K562 (cell line): ENCODE results near the gene C10orf71. TPM values are rescaled to one million over a fixed set of nuclear protein-coding genes. Genes with fewer than 3 reads are reported as not detected.

Experiments used
- ATAC-seq: fragments of 200-7000 bp; cut with Tn5 transposase; 3 replicates; pipeline ENCODE4 v1.9.1; 2020; ENCODE audit warnings: moderate library complexity
- BruUV-seq: library from RNA; stranded (reverse); fragments of 400-500 nt; replicated peaks from 2 replicates; lab custom pipeline; 2021; lab: Mats Ljungman, UMichigan
- CTCF ChIA-PET: fragments of 300-600 bp; formaldehyde crosslinking; extraction: SDS; loops from one replicate; lab custom pipeline; 2021; ENCODE audit warnings: low intra/inter-chr PET ratio; lab: Yijun Ruan, JAX
- POLR2A ChIA-PET: fragments of 300-600, 350-650 bp; sonication (Branson Sonifier 250); formaldehyde crosslinking; extraction: SDS; loops from one replicate; lab custom pipeline; 2021; ENCODE audit warnings: antibody characterized with exemption, inconsistent platforms; lab: Yijun Ruan, JAX
- DNase-seq, 4 experiments: peaks; one replicate each; pipeline versions ENCODE4 v3.0.0 to v3.0.0-alpha.2; 2011 to 2018; ENCODE audit warnings: low spot score in 3 of 4, mixed read lengths in 3 of 4; ENCODE audit errors: extremely low read depth in 1 of 4
- FAIRE-seq: peaks from 2 replicates; lab custom pipeline; 2011; peaks lifted over from hg19 to GRCh38; lab: Jason Lieb, UNC
- H2AFZ ChIP-seq: 2 replicates; pipeline ENCODE4 v1.6.0; 2011; ENCODE audit warnings: low read depth, low read length, control low read depth, inconsistent platforms
- H3K27ac ChIP-seq: fragments of 200-600 bp; 3 replicates; pipeline ENCODE4 v1.8.0; 2011; ENCODE audit warnings: low read depth, mild to moderate bottlenecking, control low read depth, inconsistent platforms, low read length, moderate library complexity, mixed read lengths; ENCODE audit errors: extremely low read depth
- H3K27me3 ChIP-seq, 2 experiments: fragments of 300-600 bp in 1 of 2; 2 replicates in 1 of 2; 3 replicates in 1 of 2; pipeline versions ENCODE4 v1.6.0 to v1.8.0; 2011; ENCODE audit warnings: inconsistent platforms in 2 of 2, low read length in 2 of 2, mild to moderate bottlenecking in 1 of 2, mixed read lengths in 1 of 2, moderate library complexity in 1 of 2; ENCODE audit not compliant: control insufficient read depth in 2 of 2, insufficient read depth in 2 of 2
- H3K36me3 ChIP-seq: fragments of 300-600 bp; 3 replicates; pipeline ENCODE4 v1.8.0; 2011; ENCODE audit warnings: mild to moderate bottlenecking, low read length, inconsistent platforms; ENCODE audit not compliant: control insufficient read depth, insufficient read depth
- H3K4me1 ChIP-seq, 2 experiments: fragments of 200-600 bp in 1 of 2; replicated peaks in 1 of 2; 2 replicates in 1 of 2; 3 replicates in 1 of 2; pipeline versions ENCODE4 v1.5.1 to v1.8.0; 2011; ENCODE audit warnings: inconsistent platforms in 2 of 2, low read length in 2 of 2, mild to moderate bottlenecking in 1 of 2, mixed read lengths in 1 of 2, moderate library complexity in 1 of 2; ENCODE audit not compliant: control insufficient read depth in 2 of 2, insufficient read depth in 2 of 2
- H3K4me2 ChIP-seq: 2 replicates; pipeline ENCODE4 v1.6.1; 2011; ENCODE audit warnings: low read length, control low read depth, inconsistent platforms, mixed read lengths; ENCODE audit not compliant: insufficient read depth
- H3K4me3 ChIP-seq: fragments of 200-600 bp; sonication (generic), shearing (Covaris generic); 2 replicates; pipeline ENCODE4 v1.5.1; 2016; ENCODE audit warnings: control low read depth, inconsistent platforms
- H3K79me2 ChIP-seq: fragments of 200-600 bp; 3 replicates; pipeline ENCODE4 v1.8.0; 2011; ENCODE audit warnings: low read length, inconsistent platforms; ENCODE audit not compliant: control insufficient read depth, insufficient read depth
- H3K9ac ChIP-seq, 2 experiments: 2 replicates each; pipeline versions ENCODE4 v1.6.0 to v1.6.1; 2011; ENCODE audit warnings: low read depth in 2 of 2, low read length in 2 of 2, control low read depth in 1 of 2, inconsistent platforms in 1 of 2, mild to moderate bottlenecking in 1 of 2, mixed read lengths in 1 of 2; ENCODE audit not compliant: insufficient read depth in 1 of 2
- H3K9me1 ChIP-seq: one replicate; pipeline ENCODE4 v1.6.0; 2011; ENCODE audit warnings: inconsistent platforms, mild to moderate bottlenecking, low read length, moderate library complexity; ENCODE audit not compliant: control insufficient read depth, insufficient read depth
- H3K9me3 ChIP-seq: replicated peaks from 2 replicates; pipeline ENCODE4 v1.5.1; 2011; ENCODE audit warnings: low read depth, low read length, inconsistent platforms; ENCODE audit not compliant: control insufficient read depth, insufficient read depth
- H4K20me1 ChIP-seq: replicated peaks from 2 replicates; pipeline ENCODE4 v1.6.1; 2011; ENCODE audit warnings: low read length, inconsistent platforms, mixed read lengths; ENCODE audit not compliant: control insufficient read depth, insufficient read depth
- DPF2 ChIP-seq: fragments of 450-650 bp; IDR thresholded peaks from 2 replicates; pipeline ENCODE4 v1.6.1; 2016
- EP300 ChIP-seq: IDR thresholded peaks from 2 replicates; pipeline ENCODE4 v1.6.1; 2012; ENCODE audit warnings: low read length, improper control_type of control experiment
- HNRNPUL1 ChIP-seq: fragments of 200-400 bp; formaldehyde crosslinking; IDR thresholded peaks from 2 replicates; pipeline ENCODE4 v1.6.1; 2017; ENCODE audit warnings: low read length
- MAFF ChIP-seq: IDR thresholded peaks from 2 replicates; pipeline ENCODE4 v1.6.1; 2012; ENCODE audit warnings: low read length, improper control_type of control experiment
- MTA3 ChIP-seq: fragments of 450-650 bp; formaldehyde crosslinking; IDR thresholded peaks from 2 replicates; pipeline ENCODE4 v1.6.1; 2017; ENCODE audit warnings: mild to moderate bottlenecking, borderline replicate concordance
- POLR2AphosphoS2 ChIP-seq: IDR thresholded peaks from 2 replicates; pipeline ENCODE4 v1.6.1; 2012; ENCODE audit warnings: low read length, improper control_type of control experiment
- SIN3B ChIP-seq: fragments of 450-650 bp; IDR thresholded peaks from 2 replicates; pipeline ENCODE4 v1.6.1; 2017; ENCODE audit warnings: low read depth, mild to moderate bottlenecking, moderate library complexity
- SMAD1 ChIP-seq: fragments of 150-350 bp; IDR thresholded peaks from 2 replicates; pipeline ENCODE4 v1.6.1; 2014; ENCODE audit warnings: low read length, low read depth; ENCODE audit not compliant: partially characterized antibody
- SMARCA4 ChIP-seq: fragments of 450-650 bp; IDR thresholded peaks from 2 replicates; pipeline ENCODE4 v1.6.1; 2016
- XRCC4 ChIP-seq: IDR thresholded peaks from one replicate; pipeline ENCODE4 v1.6.1; 2011; ENCODE audit not compliant: insufficient read depth, insufficient read length; ENCODE audit errors: extremely low read depth
- ZNF316 ChIP-seq: fragments of 450-650 bp; IDR thresholded peaks from 2 replicates; pipeline ENCODE4 v1.6.1; 2016
- WGBS: fragments of 100-300 bp; shearing (Covaris generic); methylation state at CpG from one replicate; pipeline ENCODE4 v1.1.6; 2016; ENCODE audit warnings: low coverage, mixed read lengths; ENCODE audit not compliant: insufficient coverage; ENCODE audit errors: missing lambda C conversion rate; 5-methylcytosine and 5-hydroxymethylcytosine counted together
- in situ Hi-C: fragments of 300-500 bp; cut with MboI; formaldehyde crosslinking; loops from 4 replicates; pipeline ENCODE4 v1.15.0; 2018; ENCODE audit warnings: inconsistent platforms, mixed read lengths
- intact Hi-C: fragments of 100-400 bp; cut with micrococcal nuclease; formaldehyde crosslinking; loops from 2 replicates; pipeline ENCODE4 v1.14.2; 2022
- polyA plus RNA-seq, 8 experiments: library from polyadenylated mRNA; depleted of rRNA in 4 of 8; stranded (reverse) in 5 of 8; unstranded in 3 of 8; fragments of >200 nt; fragmentation: Nextera tagmentation in 2 of 8; fragmentation: Illumina TruSeq in 1 of 8; extraction: Ambion mirVana in 2 of 8; extraction: Trizol in 1 of 8; gene quantifications; 2 replicates each; pipeline versions ENCODE4 v1.2.1 to v1.2.3, GENCODE V29; 2011 to 2014; ENCODE audit warnings: inconsistent platforms in 1 of 8, missing spikeins in 1 of 8
- total RNA-seq, 7 experiments: library from RNA; depleted of rRNA in 6 of 7; stranded (reverse); fragments of >200 nt in 6 of 7; fragmentation: Illumina TruSeq in 2 of 7; extraction: Trizol in 2 of 7; gene quantifications; 2 replicates each; pipeline versions ENCODE4 v1.2.1 to v1.2.3, GENCODE V29; 2011 to 2021; ENCODE audit warnings: low replicate concordance in 1 of 7
- TF ChIP-seq, protein P1 (sequence below): fragments of 450-650 bp; IDR thresholded peaks from 2 replicates; pipeline ENCODE4 v1.6.1; 2017; ENCODE audit warnings: antibody characterized with exemption, mild to moderate bottlenecking

The C10orf71 gene
- total and polyA plus RNA-seq, 9 of the 15 experiments (the other 6 are each of a cell fraction or from before 2014, with no cell fraction given) = 0.06 to 4.5 (median 1.3) TPM

DNA sequence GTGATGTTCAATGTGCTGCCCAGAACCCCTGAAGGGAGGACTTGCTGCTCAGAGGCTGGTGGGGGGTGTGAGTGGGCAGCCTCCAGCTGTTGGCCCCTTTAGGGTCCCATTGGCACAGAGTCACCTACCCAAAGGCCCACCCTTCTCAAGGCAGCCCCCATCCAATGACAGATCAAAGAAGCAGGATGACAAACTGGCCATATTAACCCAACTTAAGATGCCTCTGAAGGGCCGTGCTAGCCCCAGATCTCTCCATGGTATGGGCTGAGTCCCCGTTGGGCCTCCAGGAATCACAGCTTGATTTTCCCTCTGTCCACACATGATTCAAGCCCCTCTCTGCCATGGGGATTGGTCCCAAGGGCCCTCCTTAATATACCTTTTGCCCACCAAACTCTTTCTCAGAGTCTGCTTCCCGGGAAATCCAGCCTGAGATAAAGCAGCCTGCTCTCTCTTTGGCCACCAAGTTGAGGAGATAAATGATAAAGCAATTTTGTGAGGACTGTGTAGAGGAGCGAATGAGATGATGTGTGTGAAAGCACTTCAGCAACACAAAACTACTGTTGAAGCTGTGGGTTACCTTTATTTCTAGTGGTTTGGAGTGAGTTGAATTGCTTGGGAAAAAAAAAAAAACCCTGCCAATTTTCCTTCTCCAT is 38.2 kb upstream of the C10orf71 start:
- H3K9ac ChIP-seq = no peak overlapping the region; a peak in 1 of 4 replicates
- DNase-seq (peak in 2 of 4 experiments; percentile 40 to 42), ATAC-seq (peak; percentile 81), FAIRE-seq (peak; percentile 83)
- H3K4me2 ChIP-seq = peak overlapping the region; percentile 46; the same call in 1 of the 2 replicates
- H2AFZ ChIP-seq = peak overlapping the region; percentile 72
- H3K27ac ChIP-seq = no peak overlapping the region
- BruUV-seq = no TSS peak
- no peaks in the 10 kb centered on the region for H3K36me3 ChIP-seq
- H3K9me1 ChIP-seq = no peaks in the 10 kb centered on the region
- H3K79me2 ChIP-seq = no peaks in the 10 kb centered on the region
- H4K20me1 ChIP-seq = no peaks in the 10 kb centered on the region
- 16% methylated on average over 4 of the region's 4 CpGs for WGBS
- peaks cover 17 to 18% of the 10 kb centered on the region in 2 experiments; a peak in 4 of 5 replicates for H3K4me1 ChIP-seq
- in situ Hi-C loops = no loop called here
- ChIA-PET POLR2A (interaction anchor here (0.7 to 2.1 kb wide), 2 partner anchors 13 to 1970 kb away, joined by 3 to 6 read pairs; no protein-coding TSS in a partner anchor), CTCF (no interaction called here)
- peaks cover 3% of the 10 kb centered on the region for H3K9me3 ChIP-seq
- no peak overlapping the region for H3K4me3 ChIP-seq
- no peaks in the 10 kb centered on the region for H3K27me3 ChIP-seq
- intact Hi-C loops = no loop called here
- TF ChIP-seq SMAD1 (no peak), SMARCA4 (peak; percentile 68), ZNF316 (peak; percentile 66), EP300 (0 out of 2 replicates have a peak, but pooled peaks have one; percentile 32), DPF2 (peak; percentile 75), MTA3 (no peak), XRCC4 (no peak), HNRNPUL1 (no peak), SIN3B (no peak), POLR2AphosphoS2 (no peak), MAFF (peak; percentile 50; the same call in 1 of the 2 replicates)
- TF ChIP-seq, protein P1, sequence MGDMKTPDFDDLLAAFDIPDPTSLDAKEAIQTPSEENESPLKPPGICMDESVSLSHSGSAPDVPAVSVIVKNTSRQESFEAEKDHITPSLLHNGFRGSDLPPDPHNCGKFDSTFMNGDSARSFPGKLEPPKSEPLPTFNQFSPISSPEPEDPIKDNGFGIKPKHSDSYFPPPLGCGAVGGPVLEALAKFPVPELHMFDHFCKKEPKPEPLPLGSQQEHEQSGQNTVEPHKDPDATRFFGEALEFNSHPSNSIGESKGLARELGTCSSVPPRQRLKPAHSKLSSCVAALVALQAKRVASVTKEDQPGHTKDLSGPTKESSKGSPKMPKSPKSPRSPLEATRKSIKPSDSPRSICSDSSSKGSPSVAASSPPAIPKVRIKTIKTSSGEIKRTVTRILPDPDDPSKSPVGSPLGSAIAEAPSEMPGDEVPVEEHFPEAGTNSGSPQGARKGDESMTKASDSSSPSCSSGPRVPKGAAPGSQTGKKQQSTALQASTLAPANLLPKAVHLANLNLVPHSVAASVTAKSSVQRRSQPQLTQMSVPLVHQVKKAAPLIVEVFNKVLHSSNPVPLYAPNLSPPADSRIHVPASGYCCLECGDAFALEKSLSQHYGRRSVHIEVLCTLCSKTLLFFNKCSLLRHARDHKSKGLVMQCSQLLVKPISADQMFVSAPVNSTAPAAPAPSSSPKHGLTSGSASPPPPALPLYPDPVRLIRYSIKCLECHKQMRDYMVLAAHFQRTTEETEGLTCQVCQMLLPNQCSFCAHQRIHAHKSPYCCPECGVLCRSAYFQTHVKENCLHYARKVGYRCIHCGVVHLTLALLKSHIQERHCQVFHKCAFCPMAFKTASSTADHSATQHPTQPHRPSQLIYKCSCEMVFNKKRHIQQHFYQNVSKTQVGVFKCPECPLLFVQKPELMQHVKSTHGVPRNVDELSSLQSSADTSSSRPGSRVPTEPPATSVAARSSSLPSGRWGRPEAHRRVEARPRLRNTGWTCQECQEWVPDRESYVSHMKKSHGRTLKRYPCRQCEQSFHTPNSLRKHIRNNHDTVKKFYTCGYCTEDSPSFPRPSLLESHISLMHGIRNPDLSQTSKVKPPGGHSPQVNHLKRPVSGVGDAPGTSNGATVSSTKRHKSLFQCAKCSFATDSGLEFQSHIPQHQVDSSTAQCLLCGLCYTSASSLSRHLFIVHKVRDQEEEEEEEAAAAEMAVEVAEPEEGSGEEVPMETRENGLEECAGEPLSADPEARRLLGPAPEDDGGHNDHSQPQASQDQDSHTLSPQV = 0 out of 2 replicates have a peak, but pooled peaks have one; percentile 25
